SK-N-MC (cell line): ENCODE measurements around the gene FRMD6.
A peak's percentile ranks its signal among the peaks of the same experiment; 100 is the strongest.

Experiments
- DNase-seq: peaks from one replicate; pipeline ENCODE4 v3.0.0-alpha.2; 2011; ENCODE audit warnings: low read depth, low spot score
- H3K27ac ChIP-seq: fragments of 200-600 bp; sonication (generic); 2 replicates; pipeline ENCODE4 v1.5.1; 2016; ENCODE audit warnings: mixed run types
- H3K36me3 ChIP-seq: fragments of 200-600 bp; sonication (generic); 2 replicates; pipeline ENCODE4 v1.6.1; 2017; ENCODE audit warnings: antibody characterized with exemption, low read length, mixed read lengths; ENCODE audit not compliant: insufficient read depth
- H3K4me3 ChIP-seq: fragments of 200-600 bp; sonication (generic); 2 replicates; pipeline ENCODE4 v1.5.1; 2016
- H3K9ac ChIP-seq: fragments of 200-600 bp; sonication (generic); 2 replicates; pipeline ENCODE4 v1.8.0; 2017; ENCODE audit warnings: mixed run types, mixed read lengths; ENCODE audit not compliant: insufficient read length
- H3K9me3 ChIP-seq: fragments of 200-600 bp; sonication (generic); 2 replicates; pipeline ENCODE4 v1.6.1; 2017; ENCODE audit warnings: low read depth, mild to moderate bottlenecking, antibody characterized with exemption, low read length, moderate library complexity, mixed read lengths
- EZH2 ChIP-seq: fragments of 200-600 bp; sonication (generic); IDR thresholded peaks from one replicate; pipeline ENCODE4 v1.6.1; 2017; ENCODE audit warnings: antibody characterized with exemption
- FOXP2 ChIP-seq: optimal IDR thresholded peaks from 2 replicates; pipeline ENCODE3; 2011; ENCODE audit warnings: mild to moderate bottlenecking, moderate library complexity; ENCODE audit not compliant: insufficient read depth; ENCODE audit errors: extremely low read length, control extremely low read depth
- POLR2AphosphoS5 ChIP-seq: IDR thresholded peaks from 2 replicates; pipeline ENCODE4 v1.6.1; 2012; ENCODE audit warnings: mild to moderate bottlenecking, low read depth, low read length, borderline replicate concordance

Gene FRMD6

DNA sequence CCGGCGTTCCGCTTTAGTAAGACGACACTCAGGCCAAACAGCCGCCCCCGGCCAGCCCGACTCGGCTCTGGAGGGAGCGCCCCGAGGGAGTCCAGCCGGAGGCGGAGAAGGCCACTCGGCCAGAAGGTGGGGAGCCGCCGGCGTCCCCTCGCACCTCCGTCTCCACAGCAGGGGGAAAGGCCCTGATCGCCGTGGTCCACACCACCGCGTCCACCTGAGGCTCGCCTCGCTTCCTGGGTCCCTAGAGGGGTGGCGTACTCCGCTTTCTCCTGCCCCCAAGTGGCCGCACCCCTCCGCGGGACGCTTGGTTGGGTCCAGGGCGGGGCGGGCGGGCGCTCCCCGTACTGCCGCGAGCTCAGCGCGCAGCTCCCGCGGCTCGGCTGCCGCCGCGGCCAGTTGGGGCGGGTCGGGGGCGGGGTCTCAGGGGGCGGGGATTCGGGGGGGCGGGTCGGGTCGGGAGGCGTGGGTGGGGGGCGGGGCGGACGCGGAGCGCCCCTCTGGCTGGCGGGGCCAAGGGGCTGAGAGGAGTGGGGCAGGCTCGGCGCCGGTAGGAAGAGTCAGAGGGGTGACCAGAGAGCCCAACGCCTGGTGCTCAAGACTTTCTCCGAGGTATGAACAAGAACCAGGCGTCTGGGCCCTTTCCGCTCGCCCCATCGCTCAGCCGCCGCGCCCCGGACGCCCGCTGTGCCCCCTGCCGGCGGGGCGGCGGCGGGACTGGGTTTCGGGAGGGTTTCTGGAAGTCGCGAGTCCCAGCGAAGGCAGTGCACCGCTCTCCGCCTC, at the start of gene FRMD6:
FRMD6 (plus strand) TSS at position 523 of the 780 bp plus-strand sequence. CDS start 37,927 bp downstream, outside the sequence.
- DNase-seq = no peak

DNA sequence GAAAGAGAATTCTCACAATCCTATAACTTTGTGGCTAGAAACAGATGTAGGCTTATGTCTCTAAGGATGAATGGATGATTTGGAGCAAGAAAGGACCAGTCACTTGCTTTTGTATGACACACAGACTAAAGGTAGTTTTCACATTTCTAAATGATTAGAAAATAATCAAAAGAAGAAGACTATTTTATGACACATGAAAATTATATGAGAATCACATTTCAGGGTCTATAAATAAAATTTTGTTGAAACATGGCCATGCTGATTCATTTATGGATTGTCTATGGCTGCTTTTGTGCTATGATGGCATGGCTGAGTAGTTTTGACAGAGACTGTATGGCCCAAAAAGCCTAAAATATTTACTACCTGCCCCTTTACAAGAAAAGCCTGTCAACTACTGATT, 49.4 kb upstream of the FRMD6 start:
- no peak overlapping the region for H3K9ac ChIP-seq
- DNase-seq = no peak
- no peaks in the 10 kb centered on the region for H3K9me3 ChIP-seq
- no peak for TF ChIP-seq FOXP2
- no peak for TF ChIP-seq EZH2
- TF ChIP-seq POLR2AphosphoS5 = no peak
- H3K36me3 ChIP-seq = no peaks in the 10 kb centered on the region
- no peak overlapping the region for H3K4me3 ChIP-seq
- H3K27ac ChIP-seq = no peak overlapping the region

More for the DNA sequence above, at the start of gene FRMD6:
- Histone ChIP-seq H3K36me3 (no peaks in the 10 kb centered on the region), H3K9me3 (no peaks in the 10 kb centered on the region), H3K4me3 (peak within 1 kb of the TSS; percentile 95), H3K9ac (peak within 1 kb of the TSS; percentile 92), H3K27ac (peak within 1 kb of the TSS; percentile 97)
- TF ChIP-seq POLR2AphosphoS5 (peak; percentile 65), EZH2 (no peak)

DNA sequence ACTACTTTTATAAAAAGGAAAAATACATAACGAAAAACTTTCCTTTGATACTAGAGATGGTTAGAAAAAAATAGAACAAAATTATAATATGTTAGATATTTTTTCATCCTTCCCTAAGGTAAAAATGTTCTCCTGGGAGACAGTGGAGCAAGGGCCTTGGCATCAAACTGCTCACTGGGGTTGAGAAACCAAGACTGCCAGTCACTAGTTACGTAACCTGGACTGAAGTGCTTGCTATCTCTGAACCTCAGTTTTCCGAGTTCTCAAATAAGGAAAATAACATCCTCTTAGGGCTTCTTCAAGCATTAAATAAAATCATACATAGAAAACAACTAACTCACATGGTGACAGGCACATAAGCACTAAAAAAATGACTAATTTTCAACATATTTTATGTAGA, 48.2 kb upstream of the FRMD6 start:
- H3K27ac ChIP-seq = no peak overlapping the region
- no peak overlapping the region for H3K4me3 ChIP-seq

DNA sequence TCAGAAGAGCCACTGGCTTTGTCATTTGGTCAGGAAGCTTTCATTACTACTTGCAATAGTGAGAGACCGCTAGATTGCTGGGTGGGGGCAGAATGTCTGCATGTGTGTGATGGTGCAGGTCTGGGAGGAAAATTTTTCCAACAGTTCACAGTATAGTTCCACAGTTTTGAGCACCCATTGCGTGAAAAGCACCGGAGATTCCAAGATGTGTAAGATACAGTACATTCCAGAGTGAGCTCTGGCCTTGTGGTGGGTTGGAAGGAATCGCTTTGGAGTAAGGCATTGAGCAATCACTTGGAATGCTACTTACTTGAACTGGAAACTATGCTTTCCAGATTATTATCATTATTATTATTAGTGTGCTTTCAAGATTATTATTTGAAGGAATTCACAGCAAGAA, 47.6 kb upstream of the FRMD6 start:
- TF ChIP-seq FOXP2 (no peak), POLR2AphosphoS5 (no peak), EZH2 (no peak)
- no peak overlapping the region; the same call in 1 of the 2 replicates for H3K27ac ChIP-seq
- H3K9ac ChIP-seq = no peak overlapping the region
- H3K36me3 ChIP-seq = no peaks in the 10 kb centered on the region
- no peaks in the 10 kb centered on the region for H3K9me3 ChIP-seq
- no peak for DNase-seq
- H3K4me3 ChIP-seq = no peak overlapping the region

More for the DNA sequence above, 48.2 kb upstream of the FRMD6 start:
- Histone ChIP-seq H3K36me3 (no peaks in the 10 kb centered on the region), H3K9ac (no peak overlapping the region), H3K9me3 (no peaks in the 10 kb centered on the region)
- DNase-seq = no peak
- TF ChIP-seq EZH2 (no peak), FOXP2 (no peak), POLR2AphosphoS5 (no peak)

DNA sequence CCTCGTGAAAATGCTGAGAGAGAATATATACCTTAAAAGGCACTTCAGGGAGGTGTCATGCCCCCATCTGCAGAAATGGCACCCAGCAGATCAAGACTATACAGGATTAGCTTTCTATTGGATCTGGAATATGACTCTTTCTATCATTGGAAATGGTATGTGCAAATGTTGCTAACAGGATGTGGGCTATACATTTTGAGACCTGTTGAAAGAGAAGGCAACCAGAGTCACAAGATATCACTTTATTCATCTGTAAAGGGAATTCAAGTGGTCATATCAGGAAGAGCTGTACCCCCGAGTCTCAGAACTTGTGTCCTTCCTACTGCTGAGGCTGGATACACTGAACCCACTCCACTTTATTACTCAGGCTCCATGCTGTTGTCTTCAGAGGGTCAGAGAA, 46.1 kb upstream of the FRMD6 start:
- H3K9me3 ChIP-seq = no peaks in the 10 kb centered on the region
- H3K4me3 ChIP-seq = no peak overlapping the region
- H3K36me3 ChIP-seq = no peaks in the 10 kb centered on the region
- H3K9ac ChIP-seq = no peak overlapping the region
- no peak for TF ChIP-seq POLR2AphosphoS5
- TF ChIP-seq FOXP2 = no peak
- TF ChIP-seq EZH2 = no peak
- no peak overlapping the region for H3K27ac ChIP-seq
- no peak for DNase-seq

DNA sequence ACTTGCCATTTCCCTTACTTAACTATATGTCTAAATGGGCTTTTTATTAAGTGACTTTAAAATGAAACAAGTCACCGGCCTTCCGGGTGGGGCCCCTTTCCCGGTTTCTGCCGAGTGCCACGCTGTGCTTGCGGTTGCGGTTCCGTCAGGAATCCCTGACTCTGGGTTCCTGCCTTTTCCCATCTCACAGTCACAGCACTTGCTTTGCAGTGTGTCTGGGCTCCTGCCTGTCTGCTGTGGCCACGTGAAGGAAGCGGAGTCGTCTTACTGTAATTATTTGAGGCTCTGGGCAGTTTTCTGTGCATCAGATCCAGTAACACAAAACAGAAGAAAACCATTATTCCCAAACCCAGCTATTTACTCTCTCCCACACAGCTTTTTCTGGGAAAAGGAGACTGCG, 44.0 kb upstream of the FRMD6 start:
- peak overlapping the region; percentile 89 for H3K27ac ChIP-seq
- H3K9me3 ChIP-seq = no peaks in the 10 kb centered on the region
- H3K4me3 ChIP-seq = peak overlapping the region; percentile 63
- TF ChIP-seq FOXP2 = peak; percentile 80
- TF ChIP-seq EZH2 = no peak
- peak; percentile 78; the same call in 1 of the 2 replicates for TF ChIP-seq POLR2AphosphoS5
- no peaks in the 10 kb centered on the region for H3K36me3 ChIP-seq
- peak overlapping the region; percentile 6 for H3K9ac ChIP-seq
- peak; percentile 95 for DNase-seq

DNA sequence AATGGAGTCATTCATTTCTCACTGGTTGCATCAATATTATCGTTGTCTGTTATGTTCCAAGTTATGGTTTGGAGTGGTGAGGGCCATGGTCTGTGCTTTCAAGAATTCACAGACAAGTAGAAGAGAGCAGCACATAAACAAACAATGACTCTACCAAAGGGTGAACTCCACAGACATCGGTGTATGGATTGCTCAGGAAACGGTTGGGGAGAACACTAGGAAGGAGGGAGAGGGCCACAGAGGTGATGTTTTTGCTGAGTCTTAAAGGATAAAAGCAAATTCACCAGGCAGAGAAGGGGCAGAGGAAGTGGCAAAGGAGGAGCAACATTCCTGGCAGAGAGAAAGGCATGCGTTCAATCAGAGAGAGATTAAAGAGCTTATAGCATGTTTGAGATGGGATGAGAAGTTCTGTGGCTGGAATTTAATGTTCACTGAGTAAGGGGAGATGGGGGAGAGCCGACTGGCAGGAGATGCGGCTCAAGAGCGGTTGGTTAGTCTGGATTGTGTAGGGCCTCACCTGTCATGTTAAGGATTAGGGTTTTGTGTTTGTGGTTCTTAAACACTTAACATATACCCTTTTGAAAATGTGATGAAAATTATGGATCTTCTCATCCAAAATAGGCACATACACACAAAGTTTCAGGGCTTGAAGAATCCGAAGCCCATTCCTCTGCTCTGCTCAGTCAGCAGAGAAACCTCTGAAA, 42.3 kb upstream of the FRMD6 start:
- Histone ChIP-seq H3K9ac (no peak overlapping the region), H3K36me3 (no peaks in the 10 kb centered on the region), H3K27ac (no peak overlapping the region), H3K9me3 (no peaks in the 10 kb centered on the region), H3K4me3 (peak overlapping the region; percentile 20)
- TF ChIP-seq FOXP2 (no peak), POLR2AphosphoS5 (no peak), EZH2 (no peak)
- no peak for DNase-seq

DNA sequence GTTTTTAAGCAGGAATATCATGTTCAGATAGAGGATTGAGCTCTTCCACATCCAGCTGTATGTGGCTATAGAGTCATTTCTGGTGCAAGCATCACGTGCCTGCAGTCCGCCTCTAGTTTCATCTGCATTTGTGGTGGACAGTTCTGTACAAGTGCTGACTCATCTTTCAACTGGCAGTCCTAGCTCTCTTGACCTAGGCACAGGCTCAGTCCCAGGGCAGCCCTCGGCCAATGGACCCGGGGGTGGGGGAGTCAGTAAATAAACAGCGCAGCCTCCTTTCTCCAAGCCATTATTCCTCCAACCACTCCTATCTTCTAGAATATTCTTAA, 41.8 kb upstream of the FRMD6 start:
- Histone ChIP-seq H3K4me3 (no peak overlapping the region), H3K9ac (no peak overlapping the region), H3K27ac (no peak overlapping the region), H3K36me3 (no peaks in the 10 kb centered on the region), H3K9me3 (no peaks in the 10 kb centered on the region)
- no peak for TF ChIP-seq POLR2AphosphoS5
- no peak for TF ChIP-seq EZH2
- TF ChIP-seq FOXP2 = no peak
- DNase-seq = no peak

DNA sequence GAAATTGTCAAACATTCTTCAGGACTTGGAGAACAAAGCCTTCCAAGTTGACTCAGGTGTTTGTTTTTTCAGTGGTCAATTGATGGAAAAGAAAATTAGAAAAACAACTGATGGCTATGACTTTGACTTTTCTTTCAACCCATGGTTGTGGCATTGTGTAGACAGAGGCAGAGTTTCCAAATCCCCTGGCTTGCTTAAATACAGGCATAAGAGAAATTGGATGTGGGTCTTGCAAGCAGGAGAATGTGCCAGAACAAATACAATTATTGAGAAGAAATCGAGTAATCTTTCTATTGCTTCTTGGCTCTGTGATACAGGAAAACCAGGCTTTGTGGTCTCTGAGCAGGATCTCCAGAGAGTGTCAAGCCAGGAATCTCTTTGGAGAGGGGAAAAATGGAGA, 40.9 kb upstream of the FRMD6 start:
- no peak for DNase-seq
- Histone ChIP-seq H3K9me3 (no peaks in the 10 kb centered on the region), H3K27ac (no peak overlapping the region), H3K4me3 (no peak overlapping the region), H3K9ac (no peak overlapping the region), H3K36me3 (no peaks in the 10 kb centered on the region)
- TF ChIP-seq FOXP2 (no peak), POLR2AphosphoS5 (no peak), EZH2 (no peak)
